HG03378 (cell line): Measurements from ENCODE around the gene SHC1.
"Not testable (repeated sequence)": the region's sequence is repeated elsewhere in the genome, so short reads cannot be mapped to it uniquely, and the experiment has no call there.

ENCODE experiments used
- ATAC-seq: cut with Tn5 transposase; IDR thresholded peaks from one replicate; pipeline ENCODE4 v1.9.1; 2021; ENCODE audit warnings: mild to moderate bottlenecking, moderate library complexity; ENCODE audit not compliant: unreplicated experiment

Gene SHC1

GRCh38 chr1:154996966-154997701 is 26.6 kb upstream of the SHC1 start:
- no peak for ATAC-seq

- ATAC-seq: not testable (repeated sequence)
Observed at GRCh38 chr1:154995301-154995983, 24.9 kb upstream of the SHC1 start.

GRCh38 chr1:154994591-154994990 is 24.0 kb upstream of the SHC1 start:
- ATAC-seq: no peak

- no peak for ATAC-seq
Observed at GRCh38 chr1:154994269-154994587, 23.7 kb upstream of the SHC1 start.

GRCh38 chr1:154993572-154994268 is 23.2 kb upstream of the SHC1 start, which contains the start of gene LENEP:
Gene LENEP, plus strand, starts transcription at chr1:154993586. Its CDS starts 22 bp downstream, at chr1:154993608.
- ATAC-seq: no peak

- no peak for ATAC-seq
Observed at GRCh38 chr1:154992721-154993571, 22.4 kb upstream of the SHC1 start.

GRCh38 chr1:154990276-154990675 is 19.7 kb upstream of the SHC1 start:
- no peak for ATAC-seq

- ATAC-seq: no peak
Observed at GRCh38 chr1:154989195-154989860, 18.8 kb upstream of the SHC1 start.

- ATAC-seq: no peak
Observed at GRCh38 chr1:154988058-154988954, 17.8 kb upstream of the SHC1 start.

GRCh38 chr1:154987326-154987725 is 16.8 kb upstream of the SHC1 start:
- ATAC-seq: no peak

GRCh38 chr1:154986736-154987135 is 16.2 kb upstream of the SHC1 start:
- not testable (repeated sequence) for ATAC-seq

- no peak for ATAC-seq
Observed at GRCh38 chr1:154983776-154984466, 13.4 kb upstream of the SHC1 start.

GRCh38 chr1:154982897-154983648 is 12.5 kb upstream of the SHC1 start, which contains the start of gene FLAD1:
Gene FLAD1, plus strand, starts transcription at chr1:154983344. Its CDS starts 351 bp downstream, at chr1:154983695.
- ATAC-seq: peak; percentile 95

- ATAC-seq: no peak
Observed at GRCh38 chr1:154982341-154982740, 11.8 kb upstream of the SHC1 start.

- ATAC-seq: no peak
Observed at GRCh38 chr1:154978360-154978759, 7.8 kb upstream of the SHC1 start.

GRCh38 chr1:154977762-154978161 is 7.2 kb upstream of the SHC1 start:
- not testable (repeated sequence) for ATAC-seq

GRCh38 chr1:154975409-154976059 is 5.0 kb upstream of the SHC1 start:
- no peak for ATAC-seq
